GM18909 (cell line): ENCODE data around the gene SIL1.
"Not testable (repeated sequence)": the region's sequence is repeated elsewhere in the genome, so short reads cannot be mapped to it uniquely, and the experiment has no call there.

Source experiments
- ATAC-seq: cut with Tn5 transposase; IDR thresholded peaks from one replicate; pipeline ENCODE4 v1.9.1; 2021; ENCODE audit warnings: mild to moderate bottlenecking; ENCODE audit not compliant: unreplicated experiment, poor library complexity

SIL1 gene

GRCh38 chr5:139178589-139178917 is 19.6 kb downstream of the SIL1 start:
- no peak for ATAC-seq

- ATAC-seq, result peak; percentile 53
These were observed 20.2 kb downstream of the SIL1 start for GRCh38 chr5:139177809-139178588.

- not testable (repeated sequence) for ATAC-seq
These were observed 20.9 kb downstream of the SIL1 start for GRCh38 chr5:139177281-139177680.

GRCh38 chr5:139174382-139174781 is 23.8 kb downstream of the SIL1 start:
- ATAC-seq, result not testable (repeated sequence)

GRCh38 chr5:139171779-139172404 is 26.3 kb downstream of the SIL1 start:
- no peak for ATAC-seq

- ATAC-seq, result no peak
These were observed 30.0 kb downstream of the SIL1 start for GRCh38 chr5:139167952-139168720.

GRCh38 chr5:139167533-139167932 is 30.6 kb downstream of the SIL1 start:
- ATAC-seq, result no peak

- ATAC-seq, result no peak
These were observed 31.1 kb downstream of the SIL1 start for GRCh38 chr5:139167063-139167462.

GRCh38 chr5:139164897-139165296 is 33.3 kb downstream of the SIL1 start:
- ATAC-seq, result not testable (repeated sequence)

GRCh38 chr5:139164020-139164419 is 34.1 kb downstream of the SIL1 start:
- ATAC-seq, result no peak

GRCh38 chr5:139162448-139162847 is 35.7 kb downstream of the SIL1 start:
- ATAC-seq, result no peak

- ATAC-seq, result no peak
These were observed 39.4 kb downstream of the SIL1 start for GRCh38 chr5:139158791-139159190.

GRCh38 chr5:139157556-139157955 is 40.6 kb downstream of the SIL1 start:
- no peak for ATAC-seq

GRCh38 chr5:139156814-139157213 is 41.4 kb downstream of the SIL1 start:
- no peak for ATAC-seq

GRCh38 chr5:139155333-139155732 is 42.8 kb downstream of the SIL1 start:
- ATAC-seq, result no peak

- no peak for ATAC-seq
These were observed 46.3 kb downstream of the SIL1 start for GRCh38 chr5:139151902-139152301.

- ATAC-seq, result no peak
These were observed 47.7 kb downstream of the SIL1 start for GRCh38 chr5:139150367-139150999.

- no peak for ATAC-seq
These were observed 48.5 kb downstream of the SIL1 start for GRCh38 chr5:139149477-139150199.

- no peak for ATAC-seq
These were observed 49.2 kb downstream of the SIL1 start for GRCh38 chr5:139148986-139149385.

- ATAC-seq, result no peak
These were observed 49.9 kb downstream of the SIL1 start for GRCh38 chr5:139148306-139148705.
